Ishikawa (cell line): ENCODE measurements around the gene ANKHD1.

ENCODE experiments used
- CEBPB ChIP-seq: IDR thresholded peaks from 2 replicates; pipeline ENCODE4 v1.6.1; 2012
- CREB1 ChIP-seq: IDR thresholded peaks from 2 replicates; pipeline ENCODE4 v1.6.1; 2012; ENCODE audit warnings: low read depth
- EGR1 ChIP-seq: IDR thresholded peaks from 2 replicates; pipeline ENCODE4 v1.6.1; 2012
- MAX ChIP-seq: IDR thresholded peaks from 2 replicates; pipeline ENCODE4 v1.6.1; 2012
- NFIC ChIP-seq: IDR thresholded peaks from 2 replicates; pipeline ENCODE4 v1.6.1; 2012
- RAD21 ChIP-seq: IDR thresholded peaks from 2 replicates; pipeline ENCODE4 v1.6.1; 2012; ENCODE audit warnings: low read depth
- TAF1 ChIP-seq: IDR thresholded peaks from 2 replicates; pipeline ENCODE4 v1.6.1; 2012; ENCODE audit warnings: low read depth, mild to moderate bottlenecking
- TEAD4 ChIP-seq: IDR thresholded peaks from 2 replicates; pipeline ENCODE4 v1.6.1; 2012
- YY1 ChIP-seq: IDR thresholded peaks from 2 replicates; pipeline ENCODE4 v1.6.1; 2012; ENCODE audit warnings: low read depth
- ZBTB7A ChIP-seq: IDR thresholded peaks from 2 replicates; pipeline ENCODE4 v1.6.1; 2012; ENCODE audit warnings: low read depth

- TF ChIP-seq NFIC (no peak), TAF1 (no peak), CEBPB (no peak), MAX (no peak), EGR1 (no peak), YY1 (no peak), CREB1 (no peak), TEAD4 (no peak), ZBTB7A (no peak), RAD21 (no peak)
Measured at GRCh38 chr5:140356853-140357725, 44.5 kb upstream of the ANKHD1 start.
